GM18517 (cell line): ENCODE measurements around the gene DNAH1.

Experiments used
- ATAC-seq: cut with Tn5 transposase; IDR thresholded peaks from one replicate; pipeline ENCODE4 v1.9.1; 2021; ENCODE audit warnings: mild to moderate bottlenecking, moderate library complexity; ENCODE audit not compliant: unreplicated experiment

DNAH1 gene

GRCh38 chr3:52402101-52402521 is 86.0 kb downstream of the DNAH1 start:
- no peak for ATAC-seq

- ATAC-seq = no peak
Measured at GRCh38 chr3:52402706-52403270, 86.7 kb downstream of the DNAH1 start.

- no peak for ATAC-seq
Measured at GRCh38 chr3:52403271-52403841, 87.2 kb downstream of the DNAH1 start.

DNA sequence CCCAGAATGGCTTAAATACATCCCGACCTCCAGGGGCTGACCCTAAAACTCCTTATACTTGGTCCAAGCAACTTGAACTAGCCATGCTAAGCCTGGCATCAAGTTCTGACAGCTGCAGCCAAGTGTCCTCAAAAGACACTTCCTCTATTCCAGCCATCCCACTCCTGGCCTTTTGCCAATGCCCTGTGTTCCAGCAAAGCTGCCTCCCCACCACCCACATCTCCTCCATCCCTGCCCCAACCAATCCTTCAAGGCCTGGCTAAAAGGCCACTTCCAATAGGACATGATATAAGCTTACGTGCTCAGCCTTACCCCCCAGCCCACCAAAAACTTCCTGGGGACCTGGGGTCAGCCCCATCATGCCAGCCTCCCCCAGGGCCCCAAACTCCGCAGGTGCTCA is 87.8 kb downstream of the DNAH1 start:
- ATAC-seq = no peak

GRCh38 chr3:52404391-52404790 is 88.3 kb downstream of the DNAH1 start:
- ATAC-seq = no peak

DNA sequence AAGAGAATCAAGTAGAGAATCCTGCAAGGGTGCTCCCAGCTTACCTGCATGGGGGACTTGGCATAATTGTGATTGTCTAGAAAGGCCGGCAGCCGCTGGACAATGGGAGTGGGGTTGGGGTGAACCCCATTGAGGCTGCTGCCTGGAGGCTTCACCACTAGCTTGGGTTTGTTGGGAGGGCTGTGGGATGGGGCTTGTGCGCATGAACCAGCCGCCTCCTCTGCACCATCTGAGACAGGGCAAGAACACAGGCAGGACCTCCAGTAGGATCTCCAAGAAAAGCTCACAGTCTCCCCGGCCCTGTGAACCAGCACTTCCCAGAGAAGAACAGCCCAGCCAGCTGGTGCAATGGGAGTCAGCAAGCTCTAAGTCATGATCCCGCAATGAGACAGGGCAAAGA is 88.9 kb downstream of the DNAH1 start:
- ATAC-seq = no peak

DNA sequence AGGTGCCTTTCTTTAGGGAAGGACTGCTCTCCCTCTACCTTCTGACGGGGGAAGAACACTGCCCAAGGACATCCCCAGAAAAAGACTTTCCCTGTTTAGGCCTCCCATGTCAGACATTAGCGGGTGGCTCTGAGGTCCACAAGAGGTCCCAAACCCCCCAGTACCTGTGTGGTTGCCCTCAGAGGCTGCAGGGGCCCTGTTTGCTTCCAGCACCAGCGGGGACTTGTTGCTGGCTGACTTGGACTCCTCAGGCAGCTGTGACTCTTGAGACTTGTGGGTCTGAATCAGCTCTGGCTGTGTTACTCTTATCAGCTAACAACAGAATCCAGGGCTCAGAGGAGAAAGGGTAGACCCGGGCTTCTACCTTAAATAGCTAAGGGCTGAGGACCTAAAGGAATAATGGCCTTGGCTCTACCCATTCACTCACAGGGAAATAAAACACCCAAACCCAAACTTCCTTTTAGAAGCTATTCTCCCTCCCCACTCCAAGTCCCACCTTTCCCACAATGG is 89.5 kb downstream of the DNAH1 start:
- no peak for ATAC-seq

DNA sequence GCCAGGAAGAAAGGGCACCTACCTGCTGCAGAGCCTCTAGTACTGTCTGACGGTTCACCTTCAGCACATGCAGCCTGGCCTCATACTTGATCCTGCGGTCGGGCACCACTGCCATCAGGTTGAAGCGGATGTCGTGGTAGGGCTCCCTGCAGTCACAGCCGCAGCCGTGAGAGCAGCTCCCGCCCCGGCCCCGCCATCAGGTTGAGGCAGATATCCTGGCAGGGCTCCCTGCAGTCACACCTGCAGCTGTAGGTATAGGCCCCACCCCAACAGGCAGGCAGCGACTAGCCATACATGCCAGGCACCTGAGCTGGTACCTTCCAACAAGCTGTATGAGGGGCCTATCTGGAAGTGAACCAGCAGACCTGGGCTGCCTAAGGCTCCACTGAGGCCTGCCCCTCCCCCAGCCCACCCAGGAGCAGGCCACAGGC is 90.1 kb downstream of the DNAH1 start:
- ATAC-seq = no peak

- ATAC-seq = no peak
Measured at GRCh38 chr3:52406791-52407510, 90.8 kb downstream of the DNAH1 start.

- ATAC-seq = no peak
Measured at GRCh38 chr3:52407779-52408178, 91.7 kb downstream of the DNAH1 start.

GRCh38 chr3:52408466-52408865 is 92.3 kb downstream of the DNAH1 start:
- ATAC-seq = no peak

- ATAC-seq = no peak
Measured at GRCh38 chr3:52415800-52416199, 99.7 kb downstream of the DNAH1 start.

GRCh38 chr3:52420388-52420787 is 104.3 kb downstream of the DNAH1 start:
- ATAC-seq = no peak

DNA sequence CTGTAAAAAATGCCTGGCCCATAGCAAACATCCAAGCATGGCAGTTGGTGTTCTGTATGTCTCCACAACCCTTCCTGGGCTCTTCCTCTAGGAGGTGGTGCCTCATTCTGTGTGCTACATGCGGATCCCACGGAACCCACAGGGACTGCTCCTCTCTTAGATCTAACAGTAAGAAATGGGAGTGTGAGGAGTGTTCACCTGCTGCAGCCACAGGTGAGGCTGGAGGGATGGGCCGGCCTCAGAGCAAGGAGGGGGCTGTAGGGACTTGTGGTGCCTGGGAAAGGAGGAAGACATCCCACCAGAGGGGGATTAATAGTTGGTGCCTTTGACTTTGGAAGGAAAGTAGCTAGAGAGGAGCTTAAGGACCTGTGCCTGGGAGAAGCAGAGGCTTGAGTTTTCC is 106.5 kb downstream of the DNAH1 start:
- no peak for ATAC-seq

GRCh38 chr3:52423173-52423572 is 107.1 kb downstream of the DNAH1 start:
- ATAC-seq = no peak

DNA sequence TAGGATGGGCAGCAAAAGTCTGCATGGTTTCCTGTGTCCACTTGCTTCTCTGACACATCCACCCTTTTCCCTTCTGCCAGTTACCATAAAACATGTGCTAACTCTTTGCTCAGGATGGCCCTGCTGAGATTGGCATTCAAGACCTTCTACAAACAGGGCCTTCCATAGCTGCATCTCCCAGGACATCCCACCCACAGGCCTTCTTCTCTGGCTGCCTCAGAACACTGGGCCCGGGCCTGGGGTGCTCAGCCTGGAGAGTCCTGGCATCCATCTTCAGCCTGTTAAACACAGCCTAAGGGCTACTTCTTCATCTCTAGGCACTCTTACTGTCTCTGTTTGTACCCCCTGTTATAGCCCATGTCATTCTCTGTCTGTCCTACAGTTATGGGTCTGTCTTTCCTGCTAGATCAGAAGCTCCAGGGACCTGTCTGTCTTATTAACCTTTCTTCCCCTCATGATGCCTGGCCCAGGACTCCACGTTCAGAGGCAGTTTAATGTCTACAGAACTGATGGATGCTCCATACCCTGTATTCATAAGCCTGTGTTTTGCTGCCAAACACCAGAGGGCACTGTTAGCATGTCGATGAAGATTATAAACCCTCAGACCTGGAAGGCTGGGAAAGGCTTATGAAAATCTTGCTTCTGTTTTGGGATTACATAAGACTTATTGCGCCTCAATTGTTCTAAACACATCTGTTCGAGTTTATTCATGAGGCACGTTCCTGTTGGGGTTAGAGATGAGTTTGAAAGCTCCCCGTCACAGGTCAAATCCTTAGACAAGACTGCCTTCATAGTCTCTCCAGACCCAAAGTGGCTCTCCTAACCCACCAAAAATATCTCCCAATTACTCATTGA is 112.3 kb downstream of the DNAH1 start:
- no peak for ATAC-seq

- no peak for ATAC-seq
Measured at GRCh38 chr3:52429031-52429430, 112.9 kb downstream of the DNAH1 start.

DNA sequence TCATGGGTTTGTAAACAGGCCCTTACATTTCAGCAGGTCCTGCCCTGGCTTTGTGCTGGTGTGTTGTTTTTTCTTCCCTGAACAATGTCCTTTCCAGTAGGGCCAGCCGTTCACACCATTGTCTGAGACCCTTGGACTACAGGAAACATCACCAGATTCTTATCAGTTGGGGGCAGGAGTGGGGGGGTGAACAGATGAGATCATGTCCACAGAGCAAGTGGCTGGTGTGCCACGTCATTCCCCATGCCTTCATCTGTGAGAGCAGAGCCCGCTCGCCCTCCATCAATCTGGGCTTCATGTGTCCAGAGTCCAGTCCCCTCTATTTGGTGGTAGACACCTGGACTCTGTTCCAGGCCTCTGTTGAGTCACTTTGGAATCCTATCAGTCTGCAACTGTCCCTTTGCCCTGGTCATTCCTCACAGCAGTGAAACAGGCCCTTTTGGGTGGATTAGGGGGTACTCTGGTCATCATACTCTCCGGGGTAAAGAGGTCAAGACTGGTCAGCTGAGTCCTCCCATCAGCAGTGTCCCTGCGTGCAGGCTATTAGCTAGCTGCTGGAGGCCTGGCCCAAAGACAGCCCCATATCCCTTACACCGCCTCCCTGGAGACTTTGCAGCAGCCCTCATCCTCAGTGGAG is 113.8 kb downstream of the DNAH1 start:
- no peak for ATAC-seq

DNA sequence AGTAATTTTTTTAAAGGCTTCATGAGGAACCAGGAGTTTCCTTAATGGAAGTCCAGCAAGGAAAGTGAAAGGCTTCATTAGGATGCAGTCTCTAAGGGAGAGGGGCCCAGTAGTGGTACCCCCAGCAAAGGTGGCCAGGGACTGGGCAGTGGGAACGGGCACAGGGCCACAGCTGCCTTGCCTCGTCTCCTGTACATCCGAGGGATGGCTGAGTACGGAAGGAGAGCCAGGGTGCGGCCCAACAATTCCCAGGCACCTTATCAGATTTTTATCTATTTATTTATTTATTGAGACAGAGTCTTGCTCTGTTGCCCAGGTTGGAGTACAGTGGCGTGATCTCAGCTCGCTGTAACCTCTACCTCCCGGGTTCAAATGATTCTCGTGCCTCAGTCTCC is 114.3 kb downstream of the DNAH1 start:
- ATAC-seq = no peak

GRCh38 chr3:52431459-52432223 is 115.5 kb downstream of the DNAH1 start:
- no peak for ATAC-seq
